ENCODE results near the gene UPP1. TPM values are rescaled to one million over a fixed set of nuclear protein-coding genes. Genes with fewer than 3 reads are reported as not detected.
"Not testable (repeated sequence)": the region's sequence is repeated elsewhere in the genome, so short reads cannot be mapped to it uniquely, and the experiment has no call there.

The UPP1 gene
- total and polyA plus RNA-seq, 5 experiments from 2014 or later = 37.2 to 68.7 (median 67.3) TPM

GRCh38 chr7:48114589-48114988 is 25.5 kb downstream of the UPP1 start:
- DNase-seq = no peak
- no peak overlapping the region for H3K4me3 Mint-ChIP-seq

GRCh38 chr7:48116043-48116442 is 27.0 kb downstream of the UPP1 start:
- no peaks in the 10 kb centered on the region for H3K36me3 Mint-ChIP-seq
- POLR2A ChIA-PET = no interaction called here
- H3K4me1 Mint-ChIP-seq = peaks cover 0 to 4% (median 0%) of the 10 kb centered on the region in 4 donors
- H3K9me3 Mint-ChIP-seq = no peaks in the 10 kb centered on the region
- H3K4me3 Mint-ChIP-seq = no peak overlapping the region
- H3K27ac Mint-ChIP-seq = peak overlapping the region in 1 of 10 donors; percentile 10
- H3K27me3 Mint-ChIP-seq = no peaks in the 10 kb centered on the region
- DNase-seq (no peak), ATAC-seq (no peak)

More at GRCh38 chr7:48114589-48114988, 25.5 kb downstream of the UPP1 start:
- POLR2A ChIA-PET = no interaction called here
- no peaks in the 10 kb centered on the region for H3K27me3 Mint-ChIP-seq
- H3K27ac Mint-ChIP-seq = peak overlapping the region in 1 of 10 donors; percentile 47
- peaks cover 10 to 11% (median 10%) of the 10 kb centered on the region in 4 donors for H3K4me1 Mint-ChIP-seq
- no peaks in the 10 kb centered on the region for H3K9me3 Mint-ChIP-seq
- ATAC-seq = no peak
- peaks cover 0 to 3% (median 0%) of the 10 kb centered on the region in 3 donors for H3K36me3 Mint-ChIP-seq

GRCh38 chr7:48118041-48118440 is 29.0 kb downstream of the UPP1 start:
- Mint-ChIP-seq H3K4me1 (peaks cover 0 to 4% (median 0%) of the 10 kb centered on the region in 4 donors), H3K9me3 (peaks cover 0 to 4% (median 0%) of the 10 kb centered on the region in 9 donors), H3K27me3 (no peaks in the 10 kb centered on the region), H3K27ac (no peak overlapping the region), H3K36me3 (peaks cover 0 to 5% (median 0%) of the 10 kb centered on the region in 3 donors), H3K4me3 (no peak overlapping the region)
- no peak for ATAC-seq
- DNase-seq = no peak
- POLR2A ChIA-PET = no interaction called here

- DNase-seq, H3K4me3 Mint-ChIP-seq, H3K9me3 Mint-ChIP-seq, H3K27me3 Mint-ChIP-seq, ATAC-seq, POLR2A ChIA-PET, H3K4me1 Mint-ChIP-seq, H3K27ac Mint-ChIP-seq, H3K36me3 Mint-ChIP-seq: not testable (repeated sequence)
Measured at GRCh38 chr7:48120536-48120935, 31.5 kb downstream of the UPP1 start.

GRCh38 chr7:48126037-48126436 is 37.0 kb downstream of the UPP1 start:
- DNase-seq (no peak), ATAC-seq (no peak)
- POLR2A ChIA-PET = no interaction called here
- no peaks in the 10 kb centered on the region for H3K4me1 Mint-ChIP-seq
- peaks cover 7 to 30% (median 16%) of the 10 kb centered on the region in 5 donors for H3K27me3 Mint-ChIP-seq
- H3K9me3 Mint-ChIP-seq = peaks cover 0 to 28% (median 13%) of the 10 kb centered on the region in 9 donors
- H3K27ac Mint-ChIP-seq = peak overlapping the region in 1 of 10 donors; percentile 54
- H3K36me3 Mint-ChIP-seq = peaks cover 0 to 27% (median 17%) of the 10 kb centered on the region in 3 donors
- no peak overlapping the region for H3K4me3 Mint-ChIP-seq

GRCh38 chr7:48130658-48131108 is 41.6 kb downstream of the UPP1 start:
- ATAC-seq (no peak), DNase-seq (no peak)
- H3K4me1 Mint-ChIP-seq = no peaks in the 10 kb centered on the region
- H3K4me3 Mint-ChIP-seq = no peak overlapping the region
- H3K9me3 Mint-ChIP-seq = peaks cover 0 to 18% (median 10%) of the 10 kb centered on the region in 9 donors
- no peak overlapping the region for H3K27ac Mint-ChIP-seq
- peaks cover 7 to 30% (median 13%) of the 10 kb centered on the region in 5 donors for H3K27me3 Mint-ChIP-seq
- peaks cover 0 to 17% (median 11%) of the 10 kb centered on the region in 3 donors for H3K36me3 Mint-ChIP-seq
- POLR2A ChIA-PET = no interaction called here

GRCh38 chr7:48132792-48133191 is 43.7 kb downstream of the UPP1 start:
- peaks cover 0 to 15% (median 0%) of the 10 kb centered on the region in 9 donors for H3K9me3 Mint-ChIP-seq
- peaks cover 0 to 5% (median 0%) of the 10 kb centered on the region in 3 donors for H3K36me3 Mint-ChIP-seq
- no peaks in the 10 kb centered on the region for H3K4me1 Mint-ChIP-seq
- H3K27me3 Mint-ChIP-seq = peaks cover 7 to 18% (median 11%) of the 10 kb centered on the region in 5 donors
- H3K4me3 Mint-ChIP-seq = no peak overlapping the region
- POLR2A ChIA-PET = no interaction called here
- H3K27ac Mint-ChIP-seq = no peak overlapping the region
- ATAC-seq = no peak
- no peak for DNase-seq

- DNase-seq (no peak), ATAC-seq (no peak)
- H3K36me3 Mint-ChIP-seq = peaks cover 0 to 11% (median 0%) of the 10 kb centered on the region in 3 donors
- H3K27me3 Mint-ChIP-seq = peaks cover 0 to 10% (median 0%) of the 10 kb centered on the region in 5 donors
- no peak overlapping the region for H3K4me3 Mint-ChIP-seq
- peak overlapping the region in 1 of 10 donors; percentile 5 for H3K27ac Mint-ChIP-seq
- peaks cover 0 to 29% (median 10%) of the 10 kb centered on the region in 9 donors for H3K9me3 Mint-ChIP-seq
- POLR2A ChIA-PET = no interaction called here
- peaks cover 0 to 15% (median 7%) of the 10 kb centered on the region in 4 donors for H3K4me1 Mint-ChIP-seq
Measured at GRCh38 chr7:48139459-48139858, 50.4 kb downstream of the UPP1 start.

GRCh38 chr7:48140001-48140681 is 51.1 kb downstream of the UPP1 start:
- H3K4me3 Mint-ChIP-seq = peak overlapping the region in 3 of 10 donors; percentile 2 to 24 (median 5)
- no peak for ATAC-seq
- peaks cover 0 to 11% (median 0%) of the 10 kb centered on the region in 3 donors for H3K36me3 Mint-ChIP-seq
- no peak for DNase-seq
- H3K9me3 Mint-ChIP-seq = peaks cover 0 to 29% (median 10%) of the 10 kb centered on the region in 9 donors
- peak overlapping the region in 1 of 10 donors; percentile 5 for H3K27ac Mint-ChIP-seq
- H3K4me1 Mint-ChIP-seq = peaks cover 0 to 15% (median 7%) of the 10 kb centered on the region in 4 donors
- POLR2A ChIA-PET = no interaction called here
- H3K27me3 Mint-ChIP-seq = peaks cover 0 to 10% (median 0%) of the 10 kb centered on the region in 5 donors

- ATAC-seq (no peak), DNase-seq (no peak)
- H3K4me3 Mint-ChIP-seq = no peak overlapping the region
- peaks cover 0 to 15% (median 7%) of the 10 kb centered on the region in 4 donors for H3K4me1 Mint-ChIP-seq
- H3K27me3 Mint-ChIP-seq = peaks cover 0 to 18% (median 3%) of the 10 kb centered on the region in 5 donors
- POLR2A ChIA-PET = no interaction called here
- H3K9me3 Mint-ChIP-seq = peaks cover 0 to 23% (median 10%) of the 10 kb centered on the region in 9 donors
- H3K27ac Mint-ChIP-seq = no peak overlapping the region
- peaks cover 0 to 11% (median 0%) of the 10 kb centered on the region in 3 donors for H3K36me3 Mint-ChIP-seq
Measured at GRCh38 chr7:48141521-48141920, 52.5 kb downstream of the UPP1 start.

- Mint-ChIP-seq H3K27ac (no peak overlapping the region), H3K4me1 (peaks cover 0 to 13% (median 5%) of the 10 kb centered on the region in 4 donors), H3K4me3 (no peak overlapping the region), H3K27me3 (peaks cover 3 to 30% (median 11%) of the 10 kb centered on the region in 5 donors), H3K36me3 (peaks cover 0 to 11% (median 0%) of the 10 kb centered on the region in 3 donors), H3K9me3 (peaks cover 0 to 19% (median 10%) of the 10 kb centered on the region in 9 donors)
- DNase-seq (no peak), ATAC-seq (no peak)
- POLR2A ChIA-PET = no interaction called here
Measured at GRCh38 chr7:48144291-48144768, 55.3 kb downstream of the UPP1 start.

- Mint-ChIP-seq H3K4me3 (no peak overlapping the region), H3K9me3 (peaks cover 0 to 11% (median 4%) of the 10 kb centered on the region in 9 donors), H3K36me3 (peaks cover 0 to 6% (median 0%) of the 10 kb centered on the region in 3 donors), H3K27ac (no peak overlapping the region), H3K27me3 (peaks cover 5 to 30% (median 12%) of the 10 kb centered on the region in 5 donors), H3K4me1 (no peaks in the 10 kb centered on the region)
- POLR2A ChIA-PET = no interaction called here
- DNase-seq (no peak), ATAC-seq (no peak)
Measured at GRCh38 chr7:48147078-48147591, 58.1 kb downstream of the UPP1 start.

GRCh38 chr7:48147690-48148089 is 58.6 kb downstream of the UPP1 start:
- H3K27ac Mint-ChIP-seq, H3K4me3 Mint-ChIP-seq, H3K4me1 Mint-ChIP-seq, H3K9me3 Mint-ChIP-seq, DNase-seq, ATAC-seq, H3K36me3 Mint-ChIP-seq, POLR2A ChIA-PET: not testable (repeated sequence)
- peaks cover 5 to 30% (median 12%) of the 10 kb centered on the region in 5 donors for H3K27me3 Mint-ChIP-seq
